ENCODE data around the gene TRIM63. TPM values are rescaled to one million over a fixed set of nuclear protein-coding genes. Genes with fewer than 3 reads are reported as not detected.

Gene TRIM63
- total RNA-seq, 3 donors from 2014 or later, result 0.22 TPM; not detected in 1

- ATAC-seq, result no peak
- H3K4me1 ChIP-seq (ENCODE audit: low read depth), result peaks cover 2% of the 10 kb centered on the region
- intact Hi-C loops (cut with DNase I, micrococcal nuclease), result no loop called here
- DNase-seq, result no peak
- no peak overlapping the region for H3K4me3 ChIP-seq
- H3K36me3 ChIP-seq (ENCODE audit: low read depth), result no peaks in the 10 kb centered on the region
- no peak for TF ChIP-seq CTCF (IDR thresholded peaks at IDR 0.05)
- no peaks in the 10 kb centered on the region for H3K9me3 ChIP-seq
Observed at GRCh38 chr1:26082020-26082350, 14.6 kb upstream of the TRIM63 start.

GRCh38 chr1:26081267-26082019, 14.0 kb upstream of the TRIM63 start:
- H3K36me3 ChIP-seq (ENCODE audit: low read depth), result no peaks in the 10 kb centered on the region
- H3K4me3 ChIP-seq, result no peak overlapping the region
- intact Hi-C loops (cut with DNase I, micrococcal nuclease), result no loop called here
- H3K4me1 ChIP-seq (ENCODE audit: low read depth), result peaks cover 2% of the 10 kb centered on the region
- DNase-seq, result no peak
- no peak for ATAC-seq
- no peaks in the 10 kb centered on the region for H3K9me3 ChIP-seq
- TF ChIP-seq CTCF (IDR thresholded peaks at IDR 0.05), result no peak

GRCh38 chr1:26079960-26080814, 12.8 kb upstream of the TRIM63 start:
- no peak for ATAC-seq

GRCh38 chr1:26079178-26079563, 11.7 kb upstream of the TRIM63 start:
- Histone ChIP-seq H3K4me3 (no peak overlapping the region), H3K4me1 (ENCODE audit: low read depth) (peaks cover 2% of the 10 kb centered on the region), H3K36me3 (ENCODE audit: low read depth) (no peaks in the 10 kb centered on the region), H3K9me3 (no peaks in the 10 kb centered on the region)
- ATAC-seq, result no peak
- DNase-seq, result no peak
- TF ChIP-seq CTCF (IDR thresholded peaks at IDR 0.05), result no peak
- intact Hi-C loops (cut with DNase I, micrococcal nuclease), result no loop called here

More at GRCh38 chr1:26079960-26080814, 12.8 kb upstream of the TRIM63 start:
- H3K9me3 ChIP-seq, result no peaks in the 10 kb centered on the region
- intact Hi-C loops (cut with DNase I, micrococcal nuclease), result no loop called here
- no peak for TF ChIP-seq CTCF (IDR thresholded peaks at IDR 0.05)
- no peak overlapping the region for H3K4me3 ChIP-seq
- H3K36me3 ChIP-seq (ENCODE audit: low read depth), result no peaks in the 10 kb centered on the region
- no peak for DNase-seq
- peaks cover 2% of the 10 kb centered on the region for H3K4me1 ChIP-seq (ENCODE audit: low read depth)

- intact Hi-C loops (cut with DNase I, micrococcal nuclease), result no loop called here
- ATAC-seq (peak; percentile 77), DNase-seq (peak in 1 of 3 donors; percentile 53)
- H3K4me1 ChIP-seq (ENCODE audit: low read depth), result peaks cover 2% of the 10 kb centered on the region
- TF ChIP-seq CTCF (IDR thresholded peaks at IDR 0.05), result no peak
- no peaks in the 10 kb centered on the region for H3K36me3 ChIP-seq (ENCODE audit: low read depth)
- H3K9me3 ChIP-seq, result no peaks in the 10 kb centered on the region
- H3K4me3 ChIP-seq, result no peak overlapping the region
Observed at GRCh38 chr1:26078286-26079177, 11.1 kb upstream of the TRIM63 start.
